HEK293 (cell line): ENCODE data around the gene COL25A1.

Experiments used
- CTCF ChIA-PET: fragments of 350-600 bp; formaldehyde crosslinking; extraction: SDS; loops from one replicate; lab custom pipeline; 2021; ENCODE audit warnings: antibody characterized with exemption; lab: Yijun Ruan, JAX
- POLR2A ChIA-PET: fragments of 300-600 bp; formaldehyde crosslinking; extraction: SDS; loops from one replicate; lab custom pipeline; 2020; ENCODE audit warnings: antibody characterized with exemption, inconsistent platforms; lab: Yijun Ruan, JAX
- H3K27ac ChIP-seq: fragments of 200-500 bp; sonication (Bioruptor generic); 2 replicates; pipeline ENCODE4 v1.5.1; 2014; ENCODE audit warnings: low read depth, low read length, control low read depth, inconsistent platforms; ENCODE audit errors: extremely low read depth
- H3K36me3 ChIP-seq, 2 experiments: fragments of 200-500 bp in 1 of 2; sonication (Bioruptor generic) in 1 of 2; 1 replicate in 1 of 2; 2 replicates in 1 of 2; pipeline ENCODE4 v1.5.1; 2014 to 2017; ENCODE audit warnings: inconsistent platforms in 2 of 2, low read length in 2 of 2; ENCODE audit not compliant: control insufficient read depth in 2 of 2, insufficient read depth in 1 of 2
- H3K4me1 ChIP-seq: fragments of 200-500 bp; sonication (Bioruptor generic); 2 replicates; pipeline ENCODE4 v1.5.1; 2014; ENCODE audit warnings: mild to moderate bottlenecking, low read length, inconsistent platforms; ENCODE audit not compliant: control insufficient read depth, insufficient read depth
- H3K4me3 ChIP-seq: 2 replicates; pipeline ENCODE4 v1.5.1; 2011; ENCODE audit warnings: low read depth, mild to moderate bottlenecking, control low read depth, low read length, moderate library complexity
- H3K9me3 ChIP-seq: fragments of 200-500 bp; sonication (Bioruptor generic); 2 replicates; pipeline ENCODE4 v1.5.1; 2014; ENCODE audit warnings: low read depth, low read length, inconsistent platforms; ENCODE audit not compliant: control insufficient read depth, insufficient read depth
- GFI1B ChIP-seq: fragments of 450-650 bp; formaldehyde crosslinking; IDR thresholded peaks from 2 replicates; pipeline ENCODE4 v1.5.1; 2016; ENCODE audit warnings: missing biosample characterization, missing genetic modification characterization
- RBAK ChIP-seq: fragments of 450-650 bp; formaldehyde crosslinking; IDR thresholded peaks from 2 replicates; pipeline ENCODE4 v1.5.1; 2016; ENCODE audit warnings: missing biosample characterization, missing genetic modification characterization
- SP7 ChIP-seq: fragments of 450-650 bp; formaldehyde crosslinking; IDR thresholded peaks from 2 replicates; pipeline ENCODE4 v1.5.1; 2016; ENCODE audit warnings: missing biosample characterization, missing genetic modification characterization
- ZFP3 ChIP-seq: fragments of 450-650 bp; formaldehyde crosslinking; IDR thresholded peaks from 2 replicates; pipeline ENCODE4 v1.5.1; 2016; ENCODE audit warnings: low read depth, missing biosample characterization, missing genetic modification characterization
- ZNF174 ChIP-seq: fragments of 450-650 bp; formaldehyde crosslinking; IDR thresholded peaks from 2 replicates; pipeline ENCODE4 v1.5.0; 2017; ENCODE audit warnings: missing biosample characterization, mild to moderate bottlenecking, missing genetic modification characterization
- ZNF184 ChIP-seq: fragments of 450-650 bp; IDR thresholded peaks from 2 replicates; pipeline ENCODE4 v1.5.1; 2018; ENCODE audit warnings: missing biosample characterization, mild to moderate bottlenecking, missing genetic modification characterization
- ZNF2 ChIP-seq: fragments of 450-650 bp; formaldehyde crosslinking; IDR thresholded peaks from 2 replicates; pipeline ENCODE4 v1.5.1; 2016; ENCODE audit warnings: missing biosample characterization, missing genetic modification characterization
- ZNF223 ChIP-seq: fragments of 450-650 bp; formaldehyde crosslinking; IDR thresholded peaks from 2 replicates; pipeline ENCODE4 v1.5.1; 2016; ENCODE audit warnings: missing biosample characterization, missing genetic modification characterization
- ZNF394 ChIP-seq: fragments of 450-650 bp; formaldehyde crosslinking; IDR thresholded peaks from 2 replicates; pipeline ENCODE4 v1.5.1; 2016; ENCODE audit warnings: missing biosample characterization, missing genetic modification characterization, mild to moderate bottlenecking, moderate library complexity, borderline replicate concordance
- ZNF501 ChIP-seq: fragments of 450-650 bp; formaldehyde crosslinking; IDR thresholded peaks from 2 replicates; pipeline ENCODE4 v1.5.1; 2016; ENCODE audit warnings: missing biosample characterization, missing genetic modification characterization
- ZNF600 ChIP-seq: fragments of 450-650 bp; formaldehyde crosslinking; IDR thresholded peaks from 2 replicates; pipeline ENCODE4 v1.5.1; 2016; ENCODE audit warnings: missing biosample characterization, missing genetic modification characterization
- ZNF658 ChIP-seq: fragments of 450-650 bp; formaldehyde crosslinking; IDR thresholded peaks from 2 replicates; pipeline ENCODE4; 2016; ENCODE audit warnings: missing biosample characterization, missing genetic modification characterization
- ZNF677 ChIP-seq: fragments of 450-650 bp; IDR thresholded peaks from 2 replicates; pipeline ENCODE4 v1.5.0; 2018; ENCODE audit warnings: missing biosample characterization, mild to moderate bottlenecking, missing genetic modification characterization, moderate library complexity
- ZNF701 ChIP-seq: fragments of 450-650 bp; formaldehyde crosslinking; IDR thresholded peaks from 2 replicates; pipeline ENCODE4 v1.5.1; 2016; ENCODE audit warnings: missing biosample characterization, missing genetic modification characterization
- ZNF747 ChIP-seq: fragments of 450-650 bp; formaldehyde crosslinking; IDR thresholded peaks from 2 replicates; pipeline ENCODE4 v1.5.1; 2016; ENCODE audit warnings: missing biosample characterization, missing genetic modification characterization
- ZNF791 ChIP-seq: fragments of 450-650 bp; formaldehyde crosslinking; IDR thresholded peaks from 2 replicates; pipeline ENCODE4 v1.5.1; 2016; ENCODE audit warnings: missing biosample characterization, missing genetic modification characterization
- TF ChIP-seq, protein P1 (sequence below): fragments of 450-650 bp; formaldehyde crosslinking; IDR thresholded peaks from 2 replicates; pipeline ENCODE4 v1.5.0; 2017; ENCODE audit warnings: missing biosample characterization, missing genetic modification characterization, borderline replicate concordance
- TF ChIP-seq, protein P2 (sequence below): fragments of 450-650 bp; formaldehyde crosslinking; IDR thresholded peaks from 2 replicates; pipeline ENCODE4 v1.5.1; 2016; ENCODE audit warnings: missing biosample characterization, missing genetic modification characterization
- TF ChIP-seq, protein P3 (sequence below): fragments of 450-650 bp; formaldehyde crosslinking; IDR thresholded peaks from 2 replicates; pipeline ENCODE4 v1.5.1; 2016; ENCODE audit warnings: missing biosample characterization, missing genetic modification characterization
- TF ChIP-seq, protein P4 (sequence below): fragments of 450-650 bp; formaldehyde crosslinking; IDR thresholded peaks from 2 replicates; pipeline ENCODE4 v1.5.1; 2016; ENCODE audit warnings: missing biosample characterization, missing genetic modification characterization
- TF ChIP-seq, protein P5 (sequence below): fragments of 450-650 bp; formaldehyde crosslinking; IDR thresholded peaks from 2 replicates; pipeline ENCODE4 v1.5.1; 2017; ENCODE audit warnings: missing biosample characterization, missing genetic modification characterization
- TF ChIP-seq, protein P6 (sequence below): fragments of 450-650 bp; formaldehyde crosslinking; IDR thresholded peaks from 2 replicates; pipeline ENCODE4 v1.5.1; 2016; ENCODE audit warnings: missing biosample characterization, missing genetic modification characterization
- TF ChIP-seq, protein P7 (sequence below): fragments of 450-650 bp; formaldehyde crosslinking; IDR thresholded peaks from 2 replicates; pipeline ENCODE4 v1.5.1; 2017; ENCODE audit warnings: missing biosample characterization, missing genetic modification characterization

The COL25A1 gene

DNA sequence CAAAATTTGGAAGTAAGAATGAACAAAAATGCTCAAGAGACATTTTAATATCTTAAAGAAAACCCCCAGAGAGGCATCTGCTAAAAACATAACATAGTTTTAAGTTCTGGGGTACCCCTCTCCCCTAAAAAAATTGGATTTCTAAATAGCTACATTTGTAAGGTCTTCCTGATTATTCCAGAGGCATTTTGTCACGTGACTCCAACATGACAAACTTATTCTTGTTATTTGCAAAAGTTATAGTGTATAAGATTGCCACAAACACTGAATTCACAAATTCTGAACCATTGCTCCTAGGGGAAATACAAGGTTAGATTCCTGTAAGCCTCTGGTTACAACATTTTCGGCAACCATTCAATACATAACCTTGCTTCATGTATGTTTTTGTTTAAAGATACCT is 73.4 kb downstream of the COL25A1 start:
- H3K9me3 ChIP-seq = no peaks in the 10 kb centered on the region
- ChIA-PET POLR2A (no interaction called here), CTCF (no interaction called here)
- H3K4me3 ChIP-seq = no peak overlapping the region
- TF ChIP-seq, protein P1, sequence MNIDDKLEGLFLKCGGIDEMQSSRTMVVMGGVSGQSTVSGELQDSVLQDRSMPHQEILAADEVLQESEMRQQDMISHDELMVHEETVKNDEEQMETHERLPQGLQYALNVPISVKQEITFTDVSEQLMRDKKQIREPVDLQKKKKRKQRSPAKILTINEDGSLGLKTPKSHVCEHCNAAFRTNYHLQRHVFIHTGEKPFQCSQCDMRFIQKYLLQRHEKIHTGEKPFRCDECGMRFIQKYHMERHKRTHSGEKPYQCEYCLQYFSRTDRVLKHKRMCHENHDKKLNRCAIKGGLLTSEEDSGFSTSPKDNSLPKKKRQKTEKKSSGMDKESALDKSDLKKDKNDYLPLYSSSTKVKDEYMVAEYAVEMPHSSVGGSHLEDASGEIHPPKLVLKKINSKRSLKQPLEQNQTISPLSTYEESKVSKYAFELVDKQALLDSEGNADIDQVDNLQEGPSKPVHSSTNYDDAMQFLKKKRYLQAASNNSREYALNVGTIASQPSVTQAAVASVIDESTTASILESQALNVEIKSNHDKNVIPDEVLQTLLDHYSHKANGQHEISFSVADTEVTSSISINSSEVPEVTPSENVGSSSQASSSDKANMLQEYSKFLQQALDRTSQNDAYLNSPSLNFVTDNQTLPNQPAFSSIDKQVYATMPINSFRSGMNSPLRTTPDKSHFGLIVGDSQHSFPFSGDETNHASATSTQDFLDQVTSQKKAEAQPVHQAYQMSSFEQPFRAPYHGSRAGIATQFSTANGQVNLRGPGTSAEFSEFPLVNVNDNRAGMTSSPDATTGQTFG (tag by site-specific recombination) = no peak
- no peak for TF ChIP-seq ZNF184 (tag by site-specific recombination)
- TF ChIP-seq, protein P2, sequence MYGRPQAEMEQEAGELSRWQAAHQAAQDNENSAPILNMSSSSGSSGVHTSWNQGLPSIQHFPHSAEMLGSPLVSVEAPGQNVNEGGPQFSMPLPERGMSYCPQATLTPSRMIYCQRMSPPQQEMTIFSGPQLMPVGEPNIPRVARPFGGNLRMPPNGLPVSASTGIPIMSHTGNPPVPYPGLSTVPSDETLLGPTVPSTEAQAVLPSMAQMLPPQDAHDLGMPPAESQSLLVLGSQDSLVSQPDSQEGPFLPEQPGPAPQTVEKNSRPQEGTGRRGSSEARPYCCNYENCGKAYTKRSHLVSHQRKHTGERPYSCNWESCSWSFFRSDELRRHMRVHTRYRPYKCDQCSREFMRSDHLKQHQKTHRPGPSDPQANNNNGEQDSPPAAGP (tag by site-specific recombination) = no peak
- TF ChIP-seq ZNF658 (tag by site-specific recombination) = no peak
- no peak for TF ChIP-seq ZNF791 (tag by site-specific recombination)
- TF ChIP-seq, protein P3, sequence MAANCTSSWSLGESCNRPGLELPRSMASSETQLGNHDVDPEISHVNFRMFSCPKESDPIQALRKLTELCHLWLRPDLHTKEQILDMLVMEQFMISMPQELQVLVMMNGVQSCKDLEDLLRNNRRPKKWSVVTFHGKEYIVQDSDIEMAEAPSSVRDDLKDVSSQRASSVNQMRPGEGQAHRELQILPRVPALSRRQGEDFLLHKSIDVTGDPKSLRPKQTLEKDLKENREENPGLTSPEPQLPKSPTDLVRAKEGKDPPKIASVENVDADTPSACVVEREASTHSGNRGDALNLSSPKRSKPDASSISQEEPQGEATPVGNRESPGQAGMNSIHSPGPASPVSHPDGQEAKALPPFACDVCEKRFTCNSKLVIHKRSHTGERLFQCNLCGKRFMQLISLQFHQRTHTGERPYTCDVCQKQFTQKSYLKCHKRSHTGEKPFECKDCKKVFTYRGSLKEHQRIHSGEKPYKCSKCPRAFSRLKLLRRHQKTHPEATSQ (tag by site-specific recombination) = no peak
- no peak for TF ChIP-seq ZFP3
- TF ChIP-seq ZNF600 (tag by site-specific recombination) = no peak
- no peak for TF ChIP-seq RBAK (tag by site-specific recombination)
- TF ChIP-seq, protein P4, sequence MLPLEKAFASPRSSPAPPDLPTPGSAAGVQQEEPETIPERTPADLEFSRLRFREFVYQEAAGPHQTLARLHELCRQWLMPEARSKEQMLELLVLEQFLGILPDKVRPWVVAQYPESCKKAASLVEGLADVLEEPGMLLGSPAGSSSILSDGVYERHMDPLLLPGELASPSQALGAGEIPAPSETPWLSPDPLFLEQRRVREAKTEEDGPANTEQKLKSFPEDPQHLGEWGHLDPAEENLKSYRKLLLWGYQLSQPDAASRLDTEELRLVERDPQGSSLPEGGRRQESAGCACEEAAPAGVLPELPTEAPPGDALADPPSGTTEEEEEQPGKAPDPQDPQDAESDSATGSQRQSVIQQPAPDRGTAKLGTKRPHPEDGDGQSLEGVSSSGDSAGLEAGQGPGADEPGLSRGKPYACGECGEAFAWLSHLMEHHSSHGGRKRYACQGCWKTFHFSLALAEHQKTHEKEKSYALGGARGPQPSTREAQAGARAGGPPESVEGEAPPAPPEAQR (tag by site-specific recombination) = no peak
- no peaks in the 10 kb centered on the region for H3K4me1 ChIP-seq
- no peak overlapping the region for H3K27ac ChIP-seq
- no peaks in the 10 kb centered on the region for H3K36me3 ChIP-seq

DNA sequence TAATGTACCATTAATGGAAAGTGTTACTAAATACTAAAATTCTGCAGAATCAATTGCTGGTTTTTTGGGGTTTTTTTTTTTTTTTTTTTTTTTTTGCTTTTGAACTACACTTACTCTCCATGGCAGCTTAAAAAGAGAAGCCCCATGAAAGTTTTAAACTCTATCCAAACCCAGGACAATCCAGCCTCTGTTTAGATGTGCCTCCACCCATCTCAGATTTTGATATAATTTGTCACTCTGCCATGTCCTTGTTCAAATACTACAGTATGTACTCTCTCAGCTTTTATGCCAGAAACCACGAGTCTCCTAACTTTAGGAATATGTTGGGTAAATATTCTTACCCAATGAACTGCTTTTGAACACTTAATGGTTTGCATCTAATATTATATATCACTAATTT is 84.2 kb downstream of the COL25A1 start:
- no peaks in the 10 kb centered on the region for H3K4me1 ChIP-seq
- H3K4me3 ChIP-seq = no peak overlapping the region
- no peaks in the 10 kb centered on the region for H3K9me3 ChIP-seq
- ChIA-PET POLR2A (no interaction called here), CTCF (interaction anchor here (0.7 kb wide), 1 partner anchor 1098 kb away, joined by 3 read pairs; no protein-coding TSS in a partner anchor)
- no peak overlapping the region for H3K27ac ChIP-seq
- H3K36me3 ChIP-seq = no peaks in the 10 kb centered on the region
- TF ChIP-seq, protein P5, sequence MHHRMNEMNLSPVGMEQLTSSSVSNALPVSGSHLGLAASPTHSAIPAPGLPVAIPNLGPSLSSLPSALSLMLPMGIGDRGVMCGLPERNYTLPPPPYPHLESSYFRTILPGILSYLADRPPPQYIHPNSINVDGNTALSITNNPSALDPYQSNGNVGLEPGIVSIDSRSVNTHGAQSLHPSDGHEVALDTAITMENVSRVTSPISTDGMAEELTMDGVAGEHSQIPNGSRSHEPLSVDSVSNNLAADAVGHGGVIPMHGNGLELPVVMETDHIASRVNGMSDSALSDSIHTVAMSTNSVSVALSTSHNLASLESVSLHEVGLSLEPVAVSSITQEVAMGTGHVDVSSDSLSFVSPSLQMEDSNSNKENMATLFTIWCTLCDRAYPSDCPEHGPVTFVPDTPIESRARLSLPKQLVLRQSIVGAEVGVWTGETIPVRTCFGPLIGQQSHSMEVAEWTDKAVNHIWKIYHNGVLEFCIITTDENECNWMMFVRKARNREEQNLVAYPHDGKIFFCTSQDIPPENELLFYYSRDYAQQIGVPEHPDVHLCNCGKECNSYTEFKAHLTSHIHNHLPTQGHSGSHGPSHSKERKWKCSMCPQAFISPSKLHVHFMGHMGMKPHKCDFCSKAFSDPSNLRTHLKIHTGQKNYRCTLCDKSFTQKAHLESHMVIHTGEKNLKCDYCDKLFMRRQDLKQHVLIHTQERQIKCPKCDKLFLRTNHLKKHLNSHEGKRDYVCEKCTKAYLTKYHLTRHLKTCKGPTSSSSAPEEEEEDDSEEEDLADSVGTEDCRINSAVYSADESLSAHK = no peak
- TF ChIP-seq ZNF677 (tag by site-specific recombination) (no peak), ZNF394 (tag by site-specific recombination) (no peak), ZNF747 (tag by site-specific recombination) (no peak), ZNF501 (tag by site-specific recombination) (no peak), SP7 (no peak), ZNF174 (tag by site-specific recombination) (no peak), ZNF2 (tag by site-specific recombination) (no peak), ZNF184 (tag by site-specific recombination) (no peak), ZNF701 (tag by site-specific recombination) (no peak), GFI1B (tag by site-specific recombination) (no peak), ZNF223 (no peak)
- TF ChIP-seq, protein P6, sequence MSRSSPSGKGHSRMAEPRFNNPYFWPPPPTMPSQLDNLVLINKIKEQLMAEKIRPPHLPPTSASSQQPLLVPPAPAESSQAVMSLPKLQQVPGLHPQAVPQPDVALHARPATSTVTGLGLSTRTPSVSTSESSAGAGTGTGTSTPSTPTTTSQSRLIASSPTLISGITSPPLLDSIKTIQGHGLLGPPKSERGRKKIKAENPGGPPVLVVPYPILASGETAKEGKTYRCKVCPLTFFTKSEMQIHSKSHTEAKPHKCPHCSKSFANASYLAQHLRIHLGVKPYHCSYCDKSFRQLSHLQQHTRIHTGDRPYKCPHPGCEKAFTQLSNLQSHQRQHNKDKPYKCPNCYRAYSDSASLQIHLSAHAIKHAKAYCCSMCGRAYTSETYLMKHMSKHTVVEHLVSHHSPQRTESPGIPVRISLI = no peak
- TF ChIP-seq, protein P7, sequence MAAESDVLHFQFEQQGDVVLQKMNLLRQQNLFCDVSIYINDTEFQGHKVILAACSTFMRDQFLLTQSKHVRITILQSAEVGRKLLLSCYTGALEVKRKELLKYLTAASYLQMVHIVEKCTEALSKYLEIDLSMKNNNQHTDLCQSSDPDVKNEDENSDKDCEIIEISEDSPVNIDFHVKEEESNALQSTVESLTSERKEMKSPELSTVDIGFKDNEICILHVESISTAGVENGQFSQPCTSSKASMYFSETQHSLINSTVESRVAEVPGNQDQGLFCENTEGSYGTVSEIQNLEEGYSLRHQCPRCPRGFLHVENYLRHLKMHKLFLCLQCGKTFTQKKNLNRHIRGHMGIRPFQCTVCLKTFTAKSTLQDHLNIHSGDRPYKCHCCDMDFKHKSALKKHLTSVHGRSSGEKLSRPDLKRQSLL (tag by site-specific recombination) = no peak
- TF ChIP-seq, protein P3 (tag by site-specific recombination) = no peak
